K562 (cell line): Measurements from ENCODE around the gene HMGN1. TPM values are rescaled to one million over a fixed set of nuclear protein-coding genes. Genes with fewer than 3 reads are reported as not detected.
A peak's percentile ranks its signal among the peaks of the same experiment; 100 is the strongest.

ENCODE experiments used
- AFF4 ChIP-seq: sonication (generic); formaldehyde crosslinking; IDR thresholded peaks from 2 replicates; pipeline ENCODE4 v1.8.0; 2023; ENCODE audit warnings: mild to moderate bottlenecking, missing genetic modification reagents
- CBFA2T2 ChIP-seq: fragments of 450-650 bp; conservative IDR thresholded peaks from 2 replicates; pipeline ENCODE4 v1.6.1; 2017; ENCODE audit warnings: mild to moderate bottlenecking
- CXXC5 ChIP-seq: fragments of 250-450 bp; sonication (Bioruptor Pico); IDR thresholded peaks from 2 replicates; pipeline ENCODE4 v1.8.0; 2022; ENCODE audit warnings: inconsistent platforms, mild to moderate bottlenecking, moderate library complexity
- E2F4 ChIP-seq: sonication (generic); formaldehyde crosslinking; IDR thresholded peaks from 2 replicates; pipeline ENCODE4 v1.8.0; 2022; ENCODE audit warnings: mild to moderate bottlenecking, low read depth, missing genetic modification reagents
- ID3 ChIP-seq, 2 experiments: fragments of 250-450 bp in 1 of 2; fragments of 450-650 bp in 1 of 2; sonication (Bioruptor Pico) in 1 of 2; IDR thresholded peaks; 2 replicates each; pipeline versions ENCODE4 v1.6.1 to v1.8.0; 2016 to 2021; ENCODE audit warnings: mild to moderate bottlenecking in 2 of 2, moderate library complexity in 2 of 2, missing compliant biosample characterization in 1 of 2, missing genetic modification characterization in 1 of 2
- KDM1A ChIP-seq, 2 experiments: fragments of 450-650 bp; IDR thresholded peaks; 2 replicates each; pipeline ENCODE4 v1.6.1; 2016; ENCODE audit warnings: mild to moderate bottlenecking in 2 of 2
- KLF16 ChIP-seq: IDR thresholded peaks from 2 replicates; pipeline ENCODE4 v1.6.1; 2016; ENCODE audit warnings: antibody characterized with exemption
- LCOR ChIP-seq: sonication (generic); formaldehyde crosslinking; IDR thresholded peaks from 2 replicates; pipeline ENCODE4 v1.8.0; 2022; ENCODE audit warnings: mild to moderate bottlenecking, missing genetic modification reagents
- MCM3 ChIP-seq: fragments of 450-650 bp; IDR thresholded peaks from 2 replicates; pipeline ENCODE4 v1.6.1; 2016
- SMARCE1 ChIP-seq: fragments of 450-650 bp; IDR thresholded peaks from 2 replicates; pipeline ENCODE4 v1.7.1; 2016; ENCODE audit warnings: mild to moderate bottlenecking
- SOX6 ChIP-seq: fragments of 450-650 bp; IDR thresholded peaks from 2 replicates; pipeline ENCODE4 v1.6.1; 2014; ENCODE audit warnings: mild to moderate bottlenecking
- STAT5A ChIP-seq: IDR thresholded peaks from 2 replicates; pipeline ENCODE4 v1.6.1; 2012; ENCODE audit warnings: low read length, inconsistent platforms, borderline replicate concordance
- ZFP30 ChIP-seq: fragments of 250-450 bp; sonication (Bioruptor Pico); IDR thresholded peaks from 2 replicates; pipeline ENCODE4 v1.8.0; 2022; ENCODE audit warnings: moderate library complexity, mild to moderate bottlenecking, inconsistent platforms, borderline replicate concordance
- ZNF143 ChIP-seq: sonication (generic); formaldehyde crosslinking; IDR thresholded peaks from 2 replicates; pipeline ENCODE4 v1.9.0; 2022; ENCODE audit warnings: mild to moderate bottlenecking, missing genetic modification reagents
- ZNF197 ChIP-seq: fragments of 200-800 bp; sonication (Bioruptor generic); IDR thresholded peaks from 2 replicates; pipeline ENCODE4 v1.6.1; 2016; ENCODE audit warnings: low read depth, missing genetic modification characterization, missing compliant biosample characterization
- ZNF609 ChIP-seq: sonication (generic); formaldehyde crosslinking; IDR thresholded peaks from 2 replicates; pipeline ENCODE4 v1.8.1; 2023; ENCODE audit warnings: missing genetic modification reagents, mild to moderate bottlenecking, borderline replicate concordance
- ZNF75A ChIP-seq: fragments of 450-650 bp; formaldehyde crosslinking; IDR thresholded peaks from 2 replicates; pipeline ENCODE4 v1.4.0; 2020; ENCODE audit warnings: mild to moderate bottlenecking
- ZNF780A ChIP-seq: fragments of 250-450 bp; sonication (Bioruptor Pico); IDR thresholded peaks from 2 replicates; pipeline ENCODE4 v1.5.0; 2021; ENCODE audit warnings: mild to moderate bottlenecking
- polyA plus RNA-seq, 8 experiments: library from polyadenylated mRNA; depleted of rRNA in 4 of 8; stranded (reverse) in 5 of 8; unstranded in 3 of 8; fragments of >200 nt; fragmentation: Nextera tagmentation in 2 of 8; fragmentation: Illumina TruSeq in 1 of 8; extraction: Ambion mirVana in 2 of 8; extraction: Trizol in 1 of 8; gene quantifications; 2 replicates each; pipeline versions ENCODE4 v1.2.1 to v1.2.3, GENCODE V29; 2011 to 2014; ENCODE audit warnings: inconsistent platforms in 1 of 8, missing spikeins in 1 of 8
- total RNA-seq, 7 experiments: library from RNA; depleted of rRNA in 6 of 7; stranded (reverse); fragments of >200 nt in 6 of 7; fragmentation: Illumina TruSeq in 2 of 7; extraction: Trizol in 2 of 7; gene quantifications; 2 replicates each; pipeline versions ENCODE4 v1.2.1 to v1.2.3, GENCODE V29; 2011 to 2021; ENCODE audit warnings: low replicate concordance in 1 of 7

Gene HMGN1
- total and polyA plus RNA-seq, 9 of the 15 experiments (the other 6 are each of a cell fraction or from before 2014, with no cell fraction given): 124 to 626 (median 498) TPM

GRCh38 chr21:39313571-39314142 is 35.2 kb downstream of the HMGN1 start, which contains the start of gene BRWD1 (continued):
- TF ChIP-seq AFF4 (CRISPR knock-in tag): peak; percentile 82
- no peak; the same call in 1 of the 2 replicates for TF ChIP-seq CBFA2T2
- no peak for TF ChIP-seq ZNF780A (CRISPR knock-in tag)
- TF ChIP-seq KDM1A (IDR thresholded peaks at IDR 0.05): peak; percentile 42 to 87; a peak in 3 of 4 replicates
- TF ChIP-seq ZNF197 (CRISPR knock-in tag): peak; percentile 92
- TF ChIP-seq ZNF143 (CRISPR knock-in tag): no peak
- TF ChIP-seq SMARCE1: 0 out of 2 replicates have a peak, but pooled peaks have one; percentile 35
- TF ChIP-seq ZNF609 (CRISPR knock-in tag): peak; percentile 83
- peak; percentile 100 for TF ChIP-seq CXXC5 (CRISPR knock-in tag)
- TF ChIP-seq MCM3: no peak
- TF ChIP-seq LCOR: 0 out of 2 replicates have a peak, but pooled peaks have one; percentile 54
- no peak for TF ChIP-seq ID3 (CRISPR knock-in tag; IDR thresholded peaks at IDR 0.05)
- peak; percentile 99 for TF ChIP-seq ID3 (tag; IDR thresholded peaks at IDR 0.05)
- TF ChIP-seq E2F4 (CRISPR knock-in tag): no peak
- TF ChIP-seq KLF16: no peak
- TF ChIP-seq ZNF75A: peak; percentile 62; the same call in 1 of the 2 replicates
- TF ChIP-seq SOX6: peak; percentile 69
- TF ChIP-seq STAT5A: no peak
- no peak for TF ChIP-seq ZFP30 (CRISPR knock-in tag)
